ENCODE data around the gene TPX2. TPM values are rescaled to one million over a fixed set of nuclear protein-coding genes. Genes with fewer than 3 reads are reported as not detected.
A peak's percentile ranks its signal among the peaks of the same experiment; 100 is the strongest.

Gene TPX2
- polyA plus RNA-seq, 1 of the 3 experiments (the other 2 are of a cell fraction) = 17.1 TPM

GRCh38 chr20:31731321-31731717 lies 7.8 kb upstream of the TPX2 start:
- H2AFZ ChIP-seq (ENCODE audit: low read depth) = peak overlapping the region; percentile 42; the same call in 1 of the 2 replicates
- no peaks in the 10 kb centered on the region for H3K79me2 ChIP-seq (ENCODE audit: insufficient read depth)
- H3K9ac ChIP-seq = no peak overlapping the region
- no peaks in the 10 kb centered on the region for H3K36me3 ChIP-seq (replicated peaks in 1 of 2; ENCODE audit: control insufficient read depth in 1 of 2, insufficient read depth in 2 of 2, low read length in 1 of 2)
- no peaks in the 10 kb centered on the region for H3K4me1 ChIP-seq (ENCODE audit: control insufficient read depth in 1 of 2, insufficient read depth in 2 of 2, low read depth in 1 of 2, low read length in 1 of 2)
- H3K9me2 ChIP-seq = no peaks in the 10 kb centered on the region
- H4K20me1 ChIP-seq (ENCODE audit: insufficient read depth) = no peaks in the 10 kb centered on the region
- H3K4me2 ChIP-seq = no peak overlapping the region
- H3K27me3 ChIP-seq (ENCODE audit: insufficient read depth) = no peaks in the 10 kb centered on the region
- CTCF ChIA-PET = interaction anchor here (1.0 to 2.3 kb wide), 3 partner anchors 69 to 300 kb away, joined by 3 to 6 read pairs (median 4); no protein-coding TSS in a partner anchor
- H3K27ac ChIP-seq (ENCODE audit: low read depth in 2 of 2, low read length in 1 of 2) = 0 out of 4 replicates have a peak overlapping the region, but pooled peaks of 1 of the 2 experiments have one; percentile 18
- no peak overlapping the region for H3K4me3 ChIP-seq (ENCODE audit: low read depth in 2 of 2, low read length in 1 of 2)
- DNase-seq = no peak
- TF ChIP-seq MXI1 (IDR thresholded peaks at IDR 0.05; ENCODE audit: low read depth, low read length) (no peak), FOSL2 (IDR thresholded peaks at IDR 0.05; ENCODE audit: borderline replicate concordance, low read depth) (no peak), RFX5 (IDR thresholded peaks at IDR 0.05; ENCODE audit: low read length) (no peak), NFIC (IDR thresholded peaks at IDR 0.05; ENCODE audit: borderline replicate concordance) (no peak), EZH2phosphoT487 (IDR thresholded peaks at IDR 0.05; ENCODE audit: borderline replicate concordance, low read depth) (no peak), RXRA (IDR thresholded peaks at IDR 0.05; ENCODE audit: borderline replicate concordance, low read depth) (no peak), GABPA (IDR thresholded peaks at IDR 0.05; ENCODE audit: low read depth) (no peak), ZBTB33 (IDR thresholded peaks at IDR 0.05; ENCODE audit: borderline replicate concordance, low read depth) (no peak), REST (IDR thresholded peaks at IDR 0.05; ENCODE audit: low read depth, low read length) (no peak), TCF12 (IDR thresholded peaks at IDR 0.05) (no peak), RCOR1 (IDR thresholded peaks at IDR 0.05; ENCODE audit: low read length) (no peak)
- H3F3A ChIP-seq (replicated peaks; ENCODE audit: insufficient read depth) = no peaks in the 10 kb centered on the region
- WGBS (ENCODE audit: low lambda C conversion rate) = 80% methylated on average over 5 of the region's 6 CpGs
- POLR2A ChIA-PET = no interaction called here
- H3K9me3 ChIP-seq = no peaks in the 10 kb centered on the region

GRCh38 chr20:31739550-31739977 lies 474 bp downstream of the TPX2 start:
- Histone ChIP-seq H4K20me1 (ENCODE audit: insufficient read depth) (no peaks in the 10 kb centered on the region), H3K9ac (peak overlapping the region; percentile 91), H3F3A (replicated peaks; ENCODE audit: insufficient read depth) (peaks cover 11% of the 10 kb centered on the region), H3K4me2 (peak overlapping the region; percentile 87), H3K36me3 (replicated peaks in 1 of 2; ENCODE audit: control insufficient read depth in 1 of 2, insufficient read depth in 2 of 2, low read length in 1 of 2) (peaks cover 0 to 13% of the 10 kb centered on the region in 2 experiments), H3K79me2 (ENCODE audit: insufficient read depth) (peaks cover 66% of the 10 kb centered on the region), H3K4me3 (ENCODE audit: low read depth in 2 of 2, low read length in 1 of 2) (peak overlapping the region; percentile 68 to 92), H3K9me2 (no peaks in the 10 kb centered on the region), H3K27me3 (ENCODE audit: insufficient read depth) (no peaks in the 10 kb centered on the region), H2AFZ (ENCODE audit: low read depth) (peak overlapping the region; percentile 91), H3K9me3 (no peaks in the 10 kb centered on the region), H3K27ac (ENCODE audit: low read depth in 2 of 2, low read length in 1 of 2) (peak overlapping the region; percentile 56 to 86), H3K4me1 (ENCODE audit: control insufficient read depth in 1 of 2, insufficient read depth in 2 of 2, low read depth in 1 of 2, low read length in 1 of 2) (peaks cover 3 to 8% of the 10 kb centered on the region in 2 experiments; a peak in 3 of 4 replicates)
- CTCF ChIA-PET = interaction anchor here (1.2 to 4.1 kb wide), 5 partner anchors 16 to 181 kb away, joined by 3 to 35 read pairs (median 4); partner anchors contain the start of gene BCL2L1
- POLR2A ChIA-PET = interaction anchor here (0.8 to 1.8 kb wide), 5 partner anchors 16 to 177 kb away, joined by 3 to 11 read pairs (median 4); partner anchors contain the start of genes BCL2L1 and ID1
- DNase-seq = no peak
- no peak for TF ChIP-seq POLR2AphosphoS5 (IDR thresholded peaks at IDR 0.05; ENCODE audit: low read depth, low read length)
- no peak for TF ChIP-seq MEF2A (IDR thresholded peaks at IDR 0.05; ENCODE audit: borderline replicate concordance, low read depth)
- no peak for TF ChIP-seq NRF1 (IDR thresholded peaks at IDR 0.05; ENCODE audit: low read depth, low read length)
- no peak for TF ChIP-seq PBX3 (IDR thresholded peaks at IDR 0.05)
- TF ChIP-seq FOXJ3 (CRISPR knock-in tag; IDR thresholded peaks at IDR 0.05) = no peak
- WGBS (ENCODE audit: low lambda C conversion rate) = 1% methylated on average over 11 of the region's 11 CpGs
